DMS153 treated with DMSO at 0.1 percent for 48 hours (cell line): ENCODE results near the gene MYOM3.

Source experiments
- DNase-seq: peaks from one replicate; lab custom pipeline; 2025; ENCODE audit not compliant: unreplicated experiment; lab: John Stamatoyannopoulos, UW

Gene MYOM3

GRCh38 chr1:24097663-24098062 lies 14.3 kb downstream of the MYOM3 start:
- no peak for DNase-seq

GRCh38 chr1:24096739-24097103 lies 15.2 kb downstream of the MYOM3 start:
- DNase-seq, result no peak

GRCh38 chr1:24096009-24096738 lies 15.8 kb downstream of the MYOM3 start:
- DNase-seq, result no peak

GRCh38 chr1:24095140-24095859 lies 16.6 kb downstream of the MYOM3 start:
- DNase-seq, result no peak

- no peak for DNase-seq
Measured at GRCh38 chr1:24094554-24094953, 17.4 kb downstream of the MYOM3 start.

- DNase-seq, result no peak
Measured at GRCh38 chr1:24093732-24094131, 18.2 kb downstream of the MYOM3 start.

- DNase-seq, result no peak
Measured at GRCh38 chr1:24092979-24093378, 19.0 kb downstream of the MYOM3 start.

- no peak for DNase-seq
Measured at GRCh38 chr1:24091971-24092482, 19.9 kb downstream of the MYOM3 start.

- no peak for DNase-seq
Measured at GRCh38 chr1:24090736-24091135, 21.2 kb downstream of the MYOM3 start.

- DNase-seq, result no peak
Measured at GRCh38 chr1:24089743-24090555, 22.0 kb downstream of the MYOM3 start.

GRCh38 chr1:24089027-24089742 lies 22.8 kb downstream of the MYOM3 start:
- DNase-seq, result no peak

- DNase-seq, result no peak
Measured at GRCh38 chr1:24086466-24086865, 25.5 kb downstream of the MYOM3 start.

- no peak for DNase-seq
Measured at GRCh38 chr1:24085546-24085945, 26.4 kb downstream of the MYOM3 start.

GRCh38 chr1:24085007-24085406 lies 26.9 kb downstream of the MYOM3 start:
- DNase-seq, result no peak

- DNase-seq, result no peak
Measured at GRCh38 chr1:24084050-24084449, 27.9 kb downstream of the MYOM3 start.

- no peak for DNase-seq
Measured at GRCh38 chr1:24082372-24082771, 29.6 kb downstream of the MYOM3 start.

- no peak for DNase-seq
Measured at GRCh38 chr1:24081190-24081589, 30.7 kb downstream of the MYOM3 start.

GRCh38 chr1:24080131-24080530 lies 31.8 kb downstream of the MYOM3 start:
- no peak for DNase-seq

- no peak for DNase-seq
Measured at GRCh38 chr1:24077278-24077978, 34.5 kb downstream of the MYOM3 start.

- DNase-seq, result no peak
Measured at GRCh38 chr1:24075946-24076345, 36.0 kb downstream of the MYOM3 start.

- no peak for DNase-seq
Measured at GRCh38 chr1:24075590-24075854, 36.4 kb downstream of the MYOM3 start.
